ENCODE data around the gene POLE. TPM values are rescaled to one million over a fixed set of nuclear protein-coding genes. Genes with fewer than 3 reads are reported as not detected.
A peak's percentile ranks its signal among the peaks of the same experiment; 100 is the strongest.

Gene POLE
- total RNA-seq, 1 experiment from 2014 or later: 167 TPM

DNA sequence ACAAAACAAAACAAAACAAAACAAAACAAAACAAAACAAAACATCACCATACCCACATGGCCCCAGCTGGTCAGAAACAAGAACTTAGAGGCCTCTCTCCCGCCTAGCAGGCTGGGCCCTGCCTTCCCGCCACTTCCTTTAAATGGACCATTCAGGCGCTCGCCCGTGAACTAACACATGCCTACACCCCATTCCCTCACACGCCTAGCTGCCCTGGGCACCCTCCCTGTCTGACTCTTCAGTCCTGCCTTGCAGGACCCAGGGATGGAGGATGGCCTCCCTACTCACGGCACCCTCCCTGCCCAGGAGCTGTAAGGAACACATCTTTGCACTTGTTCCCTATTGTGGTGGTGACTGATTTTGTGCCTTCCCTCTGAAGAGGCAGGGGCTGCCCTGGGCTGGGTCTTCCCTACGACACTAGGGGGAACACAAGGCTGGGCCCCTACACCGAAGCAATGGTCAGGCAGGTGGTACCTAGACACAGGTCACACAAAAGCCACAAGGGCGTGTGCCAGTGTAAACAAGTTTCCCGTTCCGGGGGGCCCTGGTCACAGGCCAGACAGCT lies 47.1 kb downstream of the POLE start:
- TF ChIP-seq, protein P1, sequence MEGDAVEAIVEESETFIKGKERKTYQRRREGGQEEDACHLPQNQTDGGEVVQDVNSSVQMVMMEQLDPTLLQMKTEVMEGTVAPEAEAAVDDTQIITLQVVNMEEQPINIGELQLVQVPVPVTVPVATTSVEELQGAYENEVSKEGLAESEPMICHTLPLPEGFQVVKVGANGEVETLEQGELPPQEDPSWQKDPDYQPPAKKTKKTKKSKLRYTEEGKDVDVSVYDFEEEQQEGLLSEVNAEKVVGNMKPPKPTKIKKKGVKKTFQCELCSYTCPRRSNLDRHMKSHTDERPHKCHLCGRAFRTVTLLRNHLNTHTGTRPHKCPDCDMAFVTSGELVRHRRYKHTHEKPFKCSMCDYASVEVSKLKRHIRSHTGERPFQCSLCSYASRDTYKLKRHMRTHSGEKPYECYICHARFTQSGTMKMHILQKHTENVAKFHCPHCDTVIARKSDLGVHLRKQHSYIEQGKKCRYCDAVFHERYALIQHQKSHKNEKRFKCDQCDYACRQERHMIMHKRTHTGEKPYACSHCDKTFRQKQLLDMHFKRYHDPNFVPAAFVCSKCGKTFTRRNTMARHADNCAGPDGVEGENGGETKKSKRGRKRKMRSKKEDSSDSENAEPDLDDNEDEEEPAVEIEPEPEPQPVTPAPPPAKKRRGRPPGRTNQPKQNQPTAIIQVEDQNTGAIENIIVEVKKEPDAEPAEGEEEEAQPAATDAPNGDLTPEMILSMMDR (IDR thresholded peaks at IDR 0.05; ENCODE audit: insufficient read depth in 1 of 2, low read depth in 1 of 2, low read length in 1 of 2, severe bottlenecking in 1 of 2, unreplicated experiment in 1 of 2): no peak
- peaks cover 84% of the 10 kb centered on the region for H3K36me3 Mint-ChIP-seq (ENCODE audit: insufficient read depth, unreplicated experiment)
- Histone ChIP-seq H3K27me3 (replicated peaks; ENCODE audit: control insufficient read depth, insufficient read depth, low read length) (no peaks in the 10 kb centered on the region), H3K36me3 (ENCODE audit: control insufficient read depth, insufficient read depth, low read length) (peaks cover 7% of the 10 kb centered on the region), H3K9me3 (no peaks in the 10 kb centered on the region), H3K4me1 (no peaks in the 10 kb centered on the region), H3K4me3 (ENCODE audit: low read depth, low read length) (no peak overlapping the region)
- intact Hi-C loops (cut with micrococcal nuclease; ENCODE audit: unreplicated experiment): no loop called here
- ChIA-PET POLR2A (interaction anchor here (0.6 kb wide), 1 partner anchor 1769 kb away, joined by 3 read pairs; no protein-coding TSS in a partner anchor), CTCF (no interaction called here)
- no peaks in the 10 kb centered on the region for H3K27me3 Mint-ChIP-seq (ENCODE audit: insufficient read depth, unreplicated experiment)
- no peak overlapping the region for H3K4me3 Mint-ChIP-seq (ENCODE audit: unreplicated experiment)
- no peak overlapping the region for H3K27ac Mint-ChIP-seq (ENCODE audit: unreplicated experiment)
- H3K9me3 Mint-ChIP-seq (ENCODE audit: unreplicated experiment): no peaks in the 10 kb centered on the region
- H3K4me1 Mint-ChIP-seq (ENCODE audit: low read depth, unreplicated experiment): no peaks in the 10 kb centered on the region
- DNase-seq: no peak
- no TSS peak for BruUV-seq (replicated peaks)

DNA sequence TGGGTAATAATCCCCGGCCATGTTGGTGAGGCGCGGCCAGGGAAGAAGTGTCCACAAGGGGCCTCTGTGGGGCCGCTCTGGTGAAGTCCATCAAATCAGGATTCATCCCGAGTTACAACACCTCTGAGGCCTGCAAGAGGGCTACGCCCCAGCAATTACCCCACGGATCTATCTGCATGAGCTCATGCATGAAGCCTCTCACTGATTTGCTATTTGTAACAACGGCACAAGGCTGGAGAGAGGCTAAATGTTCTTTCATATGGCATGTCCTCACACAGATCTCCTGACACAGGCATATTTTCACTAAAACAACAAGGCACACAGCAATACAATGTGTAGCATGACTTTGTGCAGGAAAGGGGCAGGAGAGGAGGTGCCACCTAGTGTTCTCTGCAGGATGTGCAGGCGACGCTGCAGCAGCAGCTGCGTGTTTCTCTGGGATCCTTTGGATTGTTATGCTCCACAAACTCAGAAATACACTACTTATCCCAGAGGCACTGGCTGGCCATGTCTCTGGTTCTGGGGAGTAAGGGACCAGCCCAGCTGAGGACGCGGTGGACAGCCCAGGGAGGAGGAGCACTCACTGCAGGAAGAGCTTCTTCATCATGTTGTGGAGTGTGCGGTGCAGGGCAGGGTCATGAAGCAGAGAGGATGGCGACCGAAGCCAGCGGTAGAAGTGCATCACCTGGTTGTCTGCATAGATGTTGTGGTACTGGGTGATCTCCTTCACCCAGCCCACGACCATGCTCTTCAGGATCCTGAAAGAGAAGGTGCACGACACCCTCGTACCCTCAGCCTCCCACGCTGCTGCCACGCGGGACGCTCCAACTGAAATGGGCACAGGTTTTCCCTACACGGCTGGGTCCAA lies 48.4 kb downstream of the POLE start:
- Mint-ChIP-seq H3K4me3 (ENCODE audit: unreplicated experiment) (no peak overlapping the region), H3K27ac (ENCODE audit: unreplicated experiment) (no peak overlapping the region), H3K9me3 (ENCODE audit: unreplicated experiment) (no peaks in the 10 kb centered on the region), H3K4me1 (ENCODE audit: low read depth, unreplicated experiment) (no peaks in the 10 kb centered on the region), H3K36me3 (ENCODE audit: insufficient read depth, unreplicated experiment) (peaks cover 88% of the 10 kb centered on the region), H3K27me3 (ENCODE audit: insufficient read depth, unreplicated experiment) (no peaks in the 10 kb centered on the region)
- no peaks in the 10 kb centered on the region for H3K4me1 ChIP-seq
- H3K4me3 ChIP-seq (ENCODE audit: low read depth, low read length): no peak overlapping the region
- H3K9me3 ChIP-seq: no peaks in the 10 kb centered on the region
- peak; percentile 55 to 58 for DNase-seq
- no peaks in the 10 kb centered on the region for H3K27me3 ChIP-seq (replicated peaks; ENCODE audit: control insufficient read depth, insufficient read depth, low read length)
- intact Hi-C loops (cut with micrococcal nuclease; ENCODE audit: unreplicated experiment): loop anchor here (1.0 kb wide), 1 partner anchor 38 kb away; no protein-coding TSS in a partner anchor
- POLR2A ChIA-PET: no interaction called here
- peaks cover 7% of the 10 kb centered on the region for H3K36me3 ChIP-seq (ENCODE audit: control insufficient read depth, insufficient read depth, low read length)
- TF ChIP-seq, protein P1 (IDR thresholded peaks at IDR 0.05; ENCODE audit: insufficient read depth in 1 of 2, low read depth in 1 of 2, low read length in 1 of 2, severe bottlenecking in 1 of 2, unreplicated experiment in 1 of 2): peak; percentile 74
- no TSS peak for BruUV-seq (replicated peaks)
- CTCF ChIA-PET: interaction anchor here (0.5 to 1.4 kb wide), 6 partner anchors 9 to 309 kb away, joined by 3 to 7 read pairs (median 4); partner anchors contain the start of gene GALNT9

DNA sequence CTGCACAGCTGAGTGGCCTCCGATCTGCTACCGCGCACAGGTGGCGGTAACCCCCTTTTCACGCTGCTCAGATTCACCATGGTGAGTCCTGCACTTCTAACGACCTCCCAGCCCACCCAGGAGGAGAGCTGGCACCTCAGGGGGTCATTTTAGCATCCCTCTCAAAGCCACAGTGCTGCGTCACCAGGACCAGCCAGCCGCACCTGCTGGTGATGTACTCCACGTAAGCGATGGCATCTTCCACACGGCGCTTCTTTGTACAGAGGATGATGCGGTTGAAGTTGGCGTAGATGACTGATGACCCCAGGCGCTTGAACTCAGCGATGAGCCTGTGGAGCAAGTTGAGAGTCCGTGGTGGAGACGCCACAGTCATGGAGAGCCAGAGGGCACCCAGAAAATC lies 49.3 kb downstream of the POLE start:
- CTCF ChIA-PET: no interaction called here

More for the DNA sequence above, 49.3 kb downstream of the POLE start:
- POLR2A ChIA-PET: no interaction called here
- Mint-ChIP-seq H3K36me3 (ENCODE audit: insufficient read depth, unreplicated experiment) (peaks cover 87% of the 10 kb centered on the region), H3K27ac (ENCODE audit: unreplicated experiment) (no peak overlapping the region), H3K27me3 (ENCODE audit: insufficient read depth, unreplicated experiment) (no peaks in the 10 kb centered on the region), H3K4me3 (ENCODE audit: unreplicated experiment) (no peak overlapping the region), H3K9me3 (ENCODE audit: unreplicated experiment) (no peaks in the 10 kb centered on the region), H3K4me1 (ENCODE audit: low read depth, unreplicated experiment) (no peaks in the 10 kb centered on the region)
- BruUV-seq (replicated peaks): no TSS peak
- H3K4me3 ChIP-seq (ENCODE audit: low read depth, low read length): no peak overlapping the region
- intact Hi-C loops (cut with micrococcal nuclease; ENCODE audit: unreplicated experiment): loop anchor here (1.0 kb wide), 1 partner anchor 38 kb away; no protein-coding TSS in a partner anchor
- H3K9me3 ChIP-seq: no peaks in the 10 kb centered on the region
- DNase-seq: no peak
- TF ChIP-seq, protein P1 (IDR thresholded peaks at IDR 0.05; ENCODE audit: insufficient read depth in 1 of 2, low read depth in 1 of 2, low read length in 1 of 2, severe bottlenecking in 1 of 2, unreplicated experiment in 1 of 2): no peak
- H3K4me1 ChIP-seq: no peaks in the 10 kb centered on the region
- H3K36me3 ChIP-seq (ENCODE audit: control insufficient read depth, insufficient read depth, low read length): peaks cover 7% of the 10 kb centered on the region
- H3K27me3 ChIP-seq (replicated peaks; ENCODE audit: control insufficient read depth, insufficient read depth, low read length): no peaks in the 10 kb centered on the region

All from Caco-2 (cell line).